NCI-H524 treated with DMSO at 0.1 percent for 48 hours (cell line): ENCODE results near the gene PHF11.
"Not testable (repeated sequence)": the region's sequence is repeated elsewhere in the genome, so short reads cannot be mapped to it uniquely, and the experiment has no call there.

Experiments
- DNase-seq: peaks from one replicate; lab custom pipeline; 2025; lab: John Stamatoyannopoulos, UW

Gene PHF11

GRCh38 chr13:49549289-49549688 lies 53.5 kb downstream of the PHF11 start:
- no peak for DNase-seq

- no peak for DNase-seq
These were observed 55.3 kb downstream of the PHF11 start for GRCh38 chr13:49550942-49551644.

- DNase-seq = no peak
These were observed 58.1 kb downstream of the PHF11 start for GRCh38 chr13:49553888-49554287.

DNA sequence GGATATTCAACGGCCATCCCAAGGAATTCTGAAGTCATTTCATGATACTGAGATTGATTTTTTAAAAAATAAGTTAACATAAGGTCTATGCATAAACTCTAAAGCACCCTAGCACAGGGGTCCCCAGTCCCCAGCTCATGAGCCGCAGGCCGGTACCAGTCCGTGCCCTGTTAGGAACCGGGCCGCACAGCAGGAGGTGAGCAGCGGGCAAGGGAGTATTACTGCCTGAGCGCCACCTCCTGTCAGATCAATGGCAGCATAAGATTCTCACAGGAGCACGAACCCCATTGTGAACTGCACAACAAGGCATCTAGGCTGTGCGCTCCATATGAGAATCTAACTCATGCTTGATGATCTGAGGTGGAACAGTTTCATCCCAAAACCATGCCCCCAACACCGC lies 58.6 kb downstream of the PHF11 start:
- no peak for DNase-seq

- no peak for DNase-seq
These were observed 63.3 kb downstream of the PHF11 start for GRCh38 chr13:49559006-49559405.

GRCh38 chr13:49560270-49561061 lies 64.7 kb downstream of the PHF11 start:
- no peak for DNase-seq

DNA sequence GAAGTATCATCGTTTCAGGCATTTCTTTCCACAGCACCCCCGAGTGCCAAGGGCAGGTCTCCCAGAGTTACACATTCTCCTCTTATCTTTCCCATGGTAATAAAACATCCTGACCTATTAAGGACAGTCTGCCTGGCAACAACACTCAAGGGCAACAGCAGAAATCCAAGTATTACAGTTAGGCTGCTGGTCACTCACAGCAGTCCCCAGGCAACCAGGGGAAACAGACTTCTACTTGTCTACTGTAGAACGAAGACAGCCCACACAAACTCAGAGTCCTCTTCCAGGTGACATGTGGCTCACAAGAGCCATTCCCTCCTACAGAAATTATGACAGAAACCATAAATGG lies 65.3 kb downstream of the PHF11 start:
- DNase-seq = no peak

- DNase-seq = no peak
These were observed 67.8 kb downstream of the PHF11 start for GRCh38 chr13:49563516-49563915.

- DNase-seq = not testable (repeated sequence)
These were observed 69.7 kb downstream of the PHF11 start for GRCh38 chr13:49565461-49565860.

DNA sequence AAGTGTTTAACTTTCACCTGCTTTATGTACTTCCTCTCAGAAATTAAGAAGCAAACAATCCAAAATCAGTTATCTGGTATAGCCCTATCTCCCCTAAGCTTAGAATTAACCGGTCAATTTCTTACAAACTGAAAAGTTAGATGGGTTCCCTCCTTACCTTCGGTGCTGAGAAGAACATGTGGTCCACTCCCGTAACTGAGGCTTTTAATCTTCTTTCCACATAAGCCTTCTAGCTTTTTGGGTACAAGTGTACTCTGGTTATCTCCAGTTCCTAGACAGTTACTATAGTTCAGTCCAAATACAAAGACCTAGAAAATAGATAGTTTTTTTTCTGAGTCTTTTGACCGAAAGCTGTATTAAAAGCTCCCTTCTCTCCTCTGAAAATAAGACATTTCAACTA lies 70.7 kb downstream of the PHF11 start:
- no peak for DNase-seq

- DNase-seq = no peak
These were observed 71.7 kb downstream of the PHF11 start for GRCh38 chr13:49567491-49567890.

DNA sequence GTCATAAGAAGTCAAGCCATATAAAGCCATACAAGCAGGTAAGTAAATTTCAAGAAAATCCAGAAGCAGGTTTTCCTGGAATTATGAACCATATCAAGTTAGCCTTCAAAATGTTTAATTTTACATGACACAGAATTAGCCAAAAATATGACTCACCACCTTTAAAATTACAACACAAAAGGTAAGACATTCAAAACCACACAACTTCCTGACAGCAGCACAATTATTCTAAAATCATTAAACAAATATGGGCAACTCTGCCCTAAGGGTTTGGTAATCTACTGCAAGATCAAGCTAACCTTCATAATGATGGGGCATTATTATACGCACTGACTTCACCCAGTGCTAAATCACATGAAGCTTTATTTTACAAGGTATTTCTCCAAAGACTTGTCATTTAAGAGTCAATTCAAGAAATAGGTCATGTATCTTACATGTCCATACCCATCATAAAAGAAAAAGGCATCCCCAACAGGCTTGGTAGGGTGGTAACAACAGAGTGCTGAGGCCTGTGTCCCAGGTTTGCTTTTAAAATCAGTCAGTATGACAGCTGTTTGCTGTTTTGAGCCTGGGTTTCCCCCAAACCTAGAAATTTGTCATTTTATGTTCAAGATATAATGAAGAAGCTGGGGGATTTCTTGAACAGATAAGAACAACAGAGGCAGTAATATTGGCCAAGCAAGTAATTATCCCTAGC lies 74.4 kb downstream of the PHF11 start:
- no peak for DNase-seq

GRCh38 chr13:49571299-49572240 lies 75.8 kb downstream of the PHF11 start:
- no peak for DNase-seq
